Stomach (tissue), 9 donors: ENCODE data around the gene OR51B5. TPM values are rescaled to one million over a fixed set of nuclear protein-coding genes. Genes with fewer than 3 reads are reported as not detected.

Source experiments
- DNase-seq, 2 donors: peaks; one replicate each; pipeline versions ENCODE4 v3.0.0 to v3.0.0-alpha.2; 2013 to 2019
- H3K27ac ChIP-seq, 5 donors: fragments of 200-600 bp in 4 of 5; sonication (generic) in 4 of 5; one replicate each; pipeline ENCODE4 v1.5.1; 2013 to 2019; ENCODE audit warnings: mild to moderate bottlenecking in 1 of 5, moderate library complexity in 1 of 5
- H3K27me3 ChIP-seq, 3 donors: fragments of 200-600 bp; sonication (generic); one replicate each; pipeline ENCODE4 v1.5.1; 2017 to 2019; ENCODE audit warnings: mixed run types in 1 of 3
- H3K36me3 ChIP-seq, 4 donors: fragments of 200-600 bp; sonication (generic); 1 replicate in 3 of 4; 2 replicates in 1 of 4; pipeline ENCODE4 v1.5.1; 2016 to 2019
- H3K4me1 ChIP-seq, 4 donors: fragments of 200-600 bp; sonication (generic); one replicate each; pipeline ENCODE4 v1.5.1; 2016 to 2019
- H3K4me3 ChIP-seq, 4 donors: fragments of 200-600 bp; sonication (generic) in 3 of 4; one replicate each; pipeline ENCODE4 v1.5.1; 2016 to 2019; ENCODE audit warnings: mild to moderate bottlenecking in 1 of 4
- H3K9me3 ChIP-seq, 4 donors: fragments of 200-600 bp; sonication (generic); one replicate each; pipeline ENCODE4 v1.5.1; 2016 to 2019
- EP300 ChIP-seq: sonication (generic); formaldehyde crosslinking; IDR thresholded peaks from one replicate; pipeline ENCODE4 v1.6.1; 2017; ENCODE audit warnings: antibody characterized with exemption
- POLR2A ChIP-seq, 4 donors: fragments of 450-650 bp; IDR thresholded peaks; one replicate each; pipeline ENCODE4 v1.6.1; 2016; ENCODE audit warnings: antibody characterized with exemption in 4 of 4, control low read depth in 2 of 4, mild to moderate bottlenecking in 1 of 4, moderate library complexity in 1 of 4
- POLR2AphosphoS5 ChIP-seq, 3 donors: sonication (generic); formaldehyde crosslinking; IDR thresholded peaks; one replicate each; pipeline ENCODE4 v1.6.1; 2016; ENCODE audit warnings: antibody characterized with exemption in 3 of 3
- WGBS, 5 donors: extraction: QIAGEN DNeasy Blood & Tissue Kit in 3 of 5; methylation state at CpG; one replicate each; pipeline versions ENCODE4 v1.1.5 to v1.1.7; 2013 to 2018; 5-methylcytosine and 5-hydroxymethylcytosine counted together
- intact Hi-C: fragments of 100-400 bp; cut with DNase I; formaldehyde crosslinking; loops from one replicate; pipeline ENCODE4 v1.15.1; 2023; ENCODE audit warnings: low total_unique reads
- polyA plus RNA-seq, 3 donors: library from polyadenylated mRNA; stranded (reverse); fragments of 200-250 nt; gene quantifications; one replicate each; pipeline ENCODE4 v1.2.3, GENCODE V29; 2013
- total RNA-seq, 5 donors: library from RNA; depleted of rRNA; stranded (reverse); fragments of >200 nt; gene quantifications; one replicate each; pipeline versions ENCODE4 v1.1.0 to v1.2.3, GENCODE V29; 2014 to 2016
- TF ChIP-seq, protein P1 (sequence below), 7 experiments: fragments of 450-650 bp in 4 of 7; fragments of 200-600 bp in 3 of 7; sonication (generic) in 3 of 7; IDR thresholded peaks; one replicate each; pipeline ENCODE4 v1.5.1; 2016 to 2019; ENCODE audit warnings: antibody characterized with exemption in 7 of 7, control low read depth in 2 of 7, mild to moderate bottlenecking in 1 of 7
- donor health status: healthy with polysubstance abuse.
- donor health status: Bipolar disorder and iron deficiency.
- donor health status: healthy.

The OR51B5 gene
- total and polyA plus RNA-seq, 8 donors = 0.92 to 1.2 TPM; not detected in 6

DNA sequence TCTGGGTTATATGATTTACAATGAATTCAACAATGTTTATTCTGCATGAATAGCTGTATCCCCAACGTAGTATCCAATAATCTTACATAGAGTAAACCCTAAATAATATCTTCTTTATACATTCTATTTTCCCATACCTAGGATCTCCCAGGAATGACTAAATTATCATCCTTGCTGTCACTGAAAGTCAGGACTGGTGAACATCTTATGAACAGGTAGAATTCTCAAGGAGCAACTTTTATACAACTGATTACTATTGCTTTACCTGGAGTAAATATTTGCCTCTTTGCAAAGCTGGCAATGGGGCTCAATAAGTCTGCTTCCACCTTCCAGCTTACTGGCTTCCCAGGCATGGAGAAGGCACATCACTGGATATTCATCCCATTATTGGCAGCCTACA lies 7.9 kb upstream of the OR51B5 start, which contains the start of gene OR51B6:
Gene OR51B6 (plus strand): TSS at position 301 of the 400 bp plus-strand sequence. CDS start 0 bp downstream, at position 301.
- intact Hi-C loops = no loop called here
- WGBS, 5 donors = 41 to 67% (median 53%) methylated on average over 1 of the region's 1 CpG

DNA sequence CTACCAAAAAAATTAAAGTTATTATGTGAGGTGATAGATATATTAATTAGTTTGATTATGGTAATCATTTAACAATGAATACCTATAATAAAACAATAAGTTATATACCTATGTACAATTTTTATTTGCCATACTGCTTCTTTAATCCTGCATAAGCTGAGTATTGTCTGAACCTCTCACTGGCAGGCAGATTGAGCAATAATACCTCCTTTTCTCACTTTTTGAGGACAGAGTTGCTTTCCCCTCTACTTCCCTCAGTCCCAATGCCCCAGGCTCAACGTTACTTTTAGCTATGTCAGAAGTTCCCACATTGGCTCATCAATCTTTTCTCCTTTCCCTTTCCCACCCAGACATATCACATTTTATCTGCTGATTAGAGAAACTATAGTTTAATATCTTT lies 6.2 kb upstream of the OR51B5 start:
- H3K36me3 ChIP-seq = no peaks in the 10 kb centered on the region
- intact Hi-C loops = no loop called here
- H3K27me3 ChIP-seq = no peaks in the 10 kb centered on the region
- no peaks in the 10 kb centered on the region for H3K9me3 ChIP-seq
- no peak for DNase-seq
- no peak overlapping the region for H3K4me3 ChIP-seq
- TF ChIP-seq, protein P1, sequence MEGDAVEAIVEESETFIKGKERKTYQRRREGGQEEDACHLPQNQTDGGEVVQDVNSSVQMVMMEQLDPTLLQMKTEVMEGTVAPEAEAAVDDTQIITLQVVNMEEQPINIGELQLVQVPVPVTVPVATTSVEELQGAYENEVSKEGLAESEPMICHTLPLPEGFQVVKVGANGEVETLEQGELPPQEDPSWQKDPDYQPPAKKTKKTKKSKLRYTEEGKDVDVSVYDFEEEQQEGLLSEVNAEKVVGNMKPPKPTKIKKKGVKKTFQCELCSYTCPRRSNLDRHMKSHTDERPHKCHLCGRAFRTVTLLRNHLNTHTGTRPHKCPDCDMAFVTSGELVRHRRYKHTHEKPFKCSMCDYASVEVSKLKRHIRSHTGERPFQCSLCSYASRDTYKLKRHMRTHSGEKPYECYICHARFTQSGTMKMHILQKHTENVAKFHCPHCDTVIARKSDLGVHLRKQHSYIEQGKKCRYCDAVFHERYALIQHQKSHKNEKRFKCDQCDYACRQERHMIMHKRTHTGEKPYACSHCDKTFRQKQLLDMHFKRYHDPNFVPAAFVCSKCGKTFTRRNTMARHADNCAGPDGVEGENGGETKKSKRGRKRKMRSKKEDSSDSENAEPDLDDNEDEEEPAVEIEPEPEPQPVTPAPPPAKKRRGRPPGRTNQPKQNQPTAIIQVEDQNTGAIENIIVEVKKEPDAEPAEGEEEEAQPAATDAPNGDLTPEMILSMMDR (IDR thresholded peaks at IDR 0.05) = no peak
- no peak for TF ChIP-seq EP300
- no peak for TF ChIP-seq POLR2A (IDR thresholded peaks at IDR 0.05)
- no peak for TF ChIP-seq POLR2AphosphoS5 (IDR thresholded peaks at IDR 0.05)
- no peak overlapping the region for H3K27ac ChIP-seq
- WGBS, 5 donors = 25 to 44% (median 38%) methylated on average over 1 of the region's 1 CpG
- H3K4me1 ChIP-seq = no peaks in the 10 kb centered on the region

More for the DNA sequence above, 7.9 kb upstream of the OR51B5 start, which contains the start of gene OR51B6:
- Histone ChIP-seq H3K27ac (no peak within 1 kb of the TSS), H3K36me3 (no peaks in the 10 kb centered on the region), H3K27me3 (no peaks in the 10 kb centered on the region), H3K9me3 (no peaks in the 10 kb centered on the region), H3K4me1 (no peaks in the 10 kb centered on the region), H3K4me3 (no peak within 1 kb of the TSS)
- no peak for TF ChIP-seq POLR2A (IDR thresholded peaks at IDR 0.05)
- no peak for TF ChIP-seq POLR2AphosphoS5 (IDR thresholded peaks at IDR 0.05)
- TF ChIP-seq, protein P1 (IDR thresholded peaks at IDR 0.05) = no peak
- TF ChIP-seq EP300 = no peak
- no peak for DNase-seq

DNA sequence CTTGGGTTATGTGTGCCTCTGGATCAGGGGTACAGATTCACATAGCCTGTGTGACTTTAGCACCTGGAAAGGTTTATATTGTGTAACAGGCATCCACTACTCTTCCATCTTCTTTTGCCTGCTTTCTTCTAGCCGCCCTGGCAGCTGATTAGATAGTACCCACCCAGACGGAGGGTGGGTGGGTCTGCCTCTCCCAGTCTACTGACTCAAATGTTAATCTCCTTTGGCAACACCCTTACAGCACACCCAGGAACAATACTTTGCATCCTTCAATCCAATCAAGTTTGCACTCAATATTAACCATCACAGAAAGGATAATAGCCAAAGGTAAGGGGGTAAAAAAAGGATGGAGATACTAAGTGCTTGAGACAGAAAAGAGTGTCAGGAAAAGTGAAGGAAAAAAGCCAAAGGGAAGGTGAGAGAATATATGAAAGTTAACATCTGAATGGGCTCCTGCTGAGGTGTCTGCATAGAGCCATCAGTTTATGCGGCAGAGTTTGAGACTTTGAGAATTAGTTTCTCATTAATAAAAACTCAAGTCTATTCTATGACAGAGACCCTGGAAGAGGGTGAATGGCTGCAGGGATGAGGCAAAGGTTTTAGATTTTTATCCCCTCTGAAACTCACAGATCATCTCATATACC lies 5.3 kb upstream of the OR51B5 start:
- intact Hi-C loops = no loop called here

DNA sequence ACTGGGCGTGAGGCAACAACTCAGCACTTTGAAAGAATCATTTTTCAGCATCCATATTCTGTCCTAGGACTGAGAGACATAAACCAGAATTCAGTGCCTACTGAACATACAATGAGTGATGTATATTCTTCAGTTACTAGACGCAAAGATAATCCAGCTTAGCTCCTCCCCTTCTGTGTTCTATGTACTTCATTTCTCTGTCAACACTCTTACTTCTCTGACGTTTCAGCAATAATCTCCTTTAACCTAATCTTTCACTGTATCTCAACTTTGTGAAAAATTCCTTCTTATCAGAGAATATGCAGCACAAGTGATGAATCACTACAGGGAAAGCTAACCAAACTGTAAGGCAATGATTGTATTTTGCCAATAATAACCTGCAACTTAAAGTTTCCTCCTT lies 2.5 kb upstream of the OR51B5 start:
- TF ChIP-seq POLR2A (IDR thresholded peaks at IDR 0.05) = no peak
- no peak for TF ChIP-seq EP300
- TF ChIP-seq, protein P1 (IDR thresholded peaks at IDR 0.05) = no peak
- no peak for TF ChIP-seq POLR2AphosphoS5 (IDR thresholded peaks at IDR 0.05)
- Histone ChIP-seq H3K4me3 (no peak overlapping the region), H3K4me1 (no peaks in the 10 kb centered on the region), H3K27ac (no peak overlapping the region), H3K9me3 (no peaks in the 10 kb centered on the region), H3K27me3 (no peaks in the 10 kb centered on the region), H3K36me3 (no peaks in the 10 kb centered on the region)
- intact Hi-C loops = no loop called here
- DNase-seq = no peak
- 48 to 58% (median 55%) methylated on average over 3 of the region's 3 CpGs for WGBS, 5 donors

More for the DNA sequence above, 5.3 kb upstream of the OR51B5 start:
- Histone ChIP-seq H3K4me1 (no peaks in the 10 kb centered on the region), H3K36me3 (no peaks in the 10 kb centered on the region), H3K27me3 (no peaks in the 10 kb centered on the region), H3K9me3 (no peaks in the 10 kb centered on the region), H3K4me3 (no peak overlapping the region), H3K27ac (no peak overlapping the region)
- TF ChIP-seq EP300 = no peak
- TF ChIP-seq POLR2A (IDR thresholded peaks at IDR 0.05) = no peak
- TF ChIP-seq, protein P1 (IDR thresholded peaks at IDR 0.05) = no peak
- TF ChIP-seq POLR2AphosphoS5 (IDR thresholded peaks at IDR 0.05) = no peak
- WGBS, 5 donors = 15 to 32% (median 22%) methylated on average over 3 of the region's 3 CpGs
- no peak for DNase-seq
